ENCODE measurements around the gene CROCC2. TPM values are rescaled to one million over a fixed set of nuclear protein-coding genes. Genes with fewer than 3 reads are reported as not detected.
A peak's percentile ranks its signal among the peaks of the same experiment; 100 is the strongest.

Gene CROCC2
- total RNA-seq, 1 donor from 2014 or later, result not detected

GRCh38 chr2:240918258-240919091, 12.3 kb downstream of the CROCC2 start:
- no peak overlapping the region for H3K27ac ChIP-seq (replicated peaks)
- intact Hi-C loops (cut with micrococcal nuclease), result no loop called here
- no peaks in the 10 kb centered on the region for H3K36me3 ChIP-seq
- H3K4me1 ChIP-seq, result peaks cover 38% of the 10 kb centered on the region
- peaks cover 36% of the 10 kb centered on the region for H3K27me3 ChIP-seq (ENCODE audit: low read depth)
- no peak for TF ChIP-seq CTCF (IDR thresholded peaks at IDR 0.05; ENCODE audit: borderline replicate concordance)
- no peaks in the 10 kb centered on the region for H3K9me3 ChIP-seq (replicated peaks)
- peak; percentile 13 for DNase-seq
- no peak overlapping the region for H3K4me3 ChIP-seq

- TF ChIP-seq CTCF (IDR thresholded peaks at IDR 0.05; ENCODE audit: borderline replicate concordance), result no peak
- Histone ChIP-seq H3K9me3 (replicated peaks) (no peaks in the 10 kb centered on the region), H3K27ac (replicated peaks) (no peak overlapping the region), H3K27me3 (ENCODE audit: low read depth) (peaks cover 28% of the 10 kb centered on the region), H3K4me1 (peaks cover 32% of the 10 kb centered on the region), H3K4me3 (no peak overlapping the region), H3K36me3 (no peaks in the 10 kb centered on the region)
- intact Hi-C loops (cut with micrococcal nuclease), result no loop called here
- DNase-seq, result peak; percentile 12
Measured at GRCh38 chr2:240919161-240919781, 13.1 kb downstream of the CROCC2 start.

- TF ChIP-seq CTCF (IDR thresholded peaks at IDR 0.05; ENCODE audit: borderline replicate concordance), result no peak
- Histone ChIP-seq H3K27ac (replicated peaks) (no peak overlapping the region), H3K4me1 (peaks cover 23% of the 10 kb centered on the region), H3K27me3 (ENCODE audit: low read depth) (peaks cover 20% of the 10 kb centered on the region), H3K9me3 (replicated peaks) (no peaks in the 10 kb centered on the region), H3K36me3 (no peaks in the 10 kb centered on the region), H3K4me3 (no peak overlapping the region)
- intact Hi-C loops (cut with micrococcal nuclease), result no loop called here
- peak; percentile 11 for DNase-seq
Measured at GRCh38 chr2:240919786-240920782, 13.9 kb downstream of the CROCC2 start.

GRCh38 chr2:240920783-240921231, 14.7 kb downstream of the CROCC2 start:
- Histone ChIP-seq H3K9me3 (replicated peaks) (no peaks in the 10 kb centered on the region), H3K27me3 (ENCODE audit: low read depth) (peaks cover 13% of the 10 kb centered on the region), H3K36me3 (no peaks in the 10 kb centered on the region), H3K4me1 (peaks cover 16% of the 10 kb centered on the region), H3K4me3 (no peak overlapping the region), H3K27ac (replicated peaks) (no peak overlapping the region)
- intact Hi-C loops (cut with micrococcal nuclease), result no loop called here
- DNase-seq, result peak; percentile 12
- TF ChIP-seq CTCF (IDR thresholded peaks at IDR 0.05; ENCODE audit: borderline replicate concordance), result no peak
